Type B pancreatic cell (in vitro differentiated cells): Measurements from ENCODE around the gene PDIA4. TPM values are rescaled to one million over a fixed set of nuclear protein-coding genes. Genes with fewer than 3 reads are reported as not detected.
"Not testable (repeated sequence)": the region's sequence is repeated elsewhere in the genome, so short reads cannot be mapped to it uniquely, and the experiment has no call there.

Source experiments
- DNase-seq: peaks from one replicate; pipeline ENCODE4 v3.0.0; 2021; ENCODE audit warnings: mixed read lengths; ENCODE audit not compliant: unreplicated experiment; ENCODE audit errors: extremely low spot score
- H3K27ac Mint-ChIP-seq: 2 replicates; pipeline ENCODE4 v1.8.0; 2021; ENCODE audit warnings: mild to moderate bottlenecking, mixed read lengths
- H3K27me3 Mint-ChIP-seq: 2 replicates; pipeline ENCODE4 v1.8.0; 2021; ENCODE audit warnings: mixed read lengths
- H3K36me3 Mint-ChIP-seq: 2 replicates; pipeline ENCODE4 v1.8.0; 2021; ENCODE audit warnings: mixed read lengths
- H3K4me1 Mint-ChIP-seq: one replicate; pipeline ENCODE4 v1.8.0; 2021; ENCODE audit warnings: mixed read lengths; ENCODE audit not compliant: unreplicated experiment
- H3K4me3 Mint-ChIP-seq: 2 replicates; pipeline ENCODE4 v1.8.0; 2021; ENCODE audit warnings: mild to moderate bottlenecking, mixed read lengths
- H3K9me3 Mint-ChIP-seq: 2 replicates; pipeline ENCODE4 v1.8.0; 2021; ENCODE audit warnings: mixed read lengths
- CTCF ChIP-seq: fragments of 200-600 bp; sonication (generic); conservative IDR thresholded peaks from 2 replicates; pipeline ENCODE4 v1.5.0; 2021; ENCODE audit warnings: antibody characterized with exemption, mild to moderate bottlenecking
- total RNA-seq: library from RNA; stranded (reverse); gene quantifications from 2 replicates; pipeline ENCODE4 v1.2.1, GENCODE V29; 2021; ENCODE audit warnings: low replicate concordance

Gene PDIA4
- total RNA-seq, 1 donor from 2014 or later = 209 TPM

GRCh38 chr7:148982654-148983199 lies 45.6 kb downstream of the PDIA4 start:
- peak overlapping the region; percentile 99 for H3K4me3 Mint-ChIP-seq
- H3K9me3 Mint-ChIP-seq = no peaks in the 10 kb centered on the region
- peak overlapping the region; percentile 95 for H3K27ac Mint-ChIP-seq
- DNase-seq = no peak
- no peak for TF ChIP-seq CTCF
- H3K4me1 Mint-ChIP-seq = peaks cover 25% of the 10 kb centered on the region
- H3K36me3 Mint-ChIP-seq = no peaks in the 10 kb centered on the region
- peaks cover 16% of the 10 kb centered on the region for H3K27me3 Mint-ChIP-seq

- no peaks in the 10 kb centered on the region for H3K9me3 Mint-ChIP-seq
- peaks cover 16% of the 10 kb centered on the region for H3K27me3 Mint-ChIP-seq
- H3K4me1 Mint-ChIP-seq = peaks cover 14% of the 10 kb centered on the region
- no peak overlapping the region for H3K27ac Mint-ChIP-seq
- no peaks in the 10 kb centered on the region for H3K36me3 Mint-ChIP-seq
- H3K4me3 Mint-ChIP-seq = peak overlapping the region; percentile 66
- DNase-seq = no peak
- no peak for TF ChIP-seq CTCF
Observed at GRCh38 chr7:148979827-148980226, 48.5 kb downstream of the PDIA4 start.

GRCh38 chr7:148979072-148979471 lies 49.2 kb downstream of the PDIA4 start:
- not testable (repeated sequence) for DNase-seq, H3K9me3 Mint-ChIP-seq, H3K4me1 Mint-ChIP-seq, H3K36me3 Mint-ChIP-seq, H3K27ac Mint-ChIP-seq
- peak; percentile 46 for TF ChIP-seq CTCF
- peaks cover 16% of the 10 kb centered on the region for H3K27me3 Mint-ChIP-seq
- H3K4me3 Mint-ChIP-seq = peak overlapping the region; percentile 1

GRCh38 chr7:148978091-148978490 lies 50.2 kb downstream of the PDIA4 start:
- Mint-ChIP-seq H3K27ac (no peak overlapping the region), H3K4me3 (no peak overlapping the region)

GRCh38 chr7:148975896-148976295 lies 52.4 kb downstream of the PDIA4 start:
- Mint-ChIP-seq H3K27me3 (peaks cover 6% of the 10 kb centered on the region), H3K4me1 (peaks cover 4% of the 10 kb centered on the region), H3K9me3 (no peaks in the 10 kb centered on the region), H3K27ac (no peak overlapping the region), H3K4me3 (no peak overlapping the region), H3K36me3 (no peaks in the 10 kb centered on the region)
- DNase-seq = no peak
- no peak for TF ChIP-seq CTCF

More at GRCh38 chr7:148978091-148978490, 50.2 kb downstream of the PDIA4 start:
- H3K36me3 Mint-ChIP-seq = no peaks in the 10 kb centered on the region
- no peaks in the 10 kb centered on the region for H3K9me3 Mint-ChIP-seq
- no peak for DNase-seq
- TF ChIP-seq CTCF = no peak
- H3K4me1 Mint-ChIP-seq = peaks cover 4% of the 10 kb centered on the region
- peaks cover 12% of the 10 kb centered on the region for H3K27me3 Mint-ChIP-seq

GRCh38 chr7:148973256-148973655 lies 55.0 kb downstream of the PDIA4 start:
- no peak for DNase-seq
- no peaks in the 10 kb centered on the region for H3K36me3 Mint-ChIP-seq
- peaks cover 4% of the 10 kb centered on the region for H3K4me1 Mint-ChIP-seq
- H3K27ac Mint-ChIP-seq = no peak overlapping the region
- H3K9me3 Mint-ChIP-seq = no peaks in the 10 kb centered on the region
- H3K4me3 Mint-ChIP-seq = no peak overlapping the region
- TF ChIP-seq CTCF = no peak
- no peaks in the 10 kb centered on the region for H3K27me3 Mint-ChIP-seq
